SK-N-SH (cell line): ENCODE data around the gene KCNK5. TPM values are rescaled to one million over a fixed set of nuclear protein-coding genes. Genes with fewer than 3 reads are reported as not detected.

Experiments
- CTCF ChIA-PET: fragments of 300-600, 350-600 bp; formaldehyde crosslinking; extraction: SDS; loops from one replicate; lab custom pipeline; 2021; lab: Yijun Ruan, JAX
- POLR2A ChIA-PET: fragments of 350-600 bp; sonication (Branson Sonifier 250); formaldehyde crosslinking; extraction: SDS; loops from one replicate; lab custom pipeline; 2020; ENCODE audit warnings: antibody characterized with exemption, inconsistent platforms; lab: Yijun Ruan, JAX
- DNase-seq: peaks from one replicate; pipeline ENCODE4 v3.0.0; 2012
- H2AFZ ChIP-seq: fragments of 200-600 bp; sonication (generic); 2 replicates; pipeline ENCODE4 v1.8.1; 2016; ENCODE audit warnings: antibody characterized with exemption, mild to moderate bottlenecking, low read depth
- H3F3A ChIP-seq: fragments of 200-600 bp; sonication (generic); replicated peaks from 2 replicates; pipeline ENCODE3; 2016; ENCODE audit warnings: antibody characterized with exemption, mild to moderate bottlenecking; ENCODE audit not compliant: insufficient read depth
- H3K27ac ChIP-seq, 2 experiments: fragments of 200-500 bp in 1 of 2; fragments of 200-600 bp in 1 of 2; sonication (Bioruptor generic) in 1 of 2; sonication (generic), shearing (Covaris generic) in 1 of 2; 2 replicates each; pipeline versions ENCODE4 v1.5.1 to v1.6.1; 2014 to 2016; ENCODE audit warnings: low read depth in 2 of 2, inconsistent platforms in 1 of 2, low read length in 1 of 2, mild to moderate bottlenecking in 1 of 2, mixed read lengths in 1 of 2
- H3K27me3 ChIP-seq: fragments of 200-600 bp; sonication (generic), shearing (Covaris generic); 2 replicates; pipeline ENCODE4 v1.6.1; 2016; ENCODE audit warnings: mixed run types; ENCODE audit not compliant: insufficient read depth
- H3K36me3 ChIP-seq, 2 experiments: fragments of 200-500 bp in 1 of 2; fragments of 200-600 bp in 1 of 2; sonication (Bioruptor generic) in 1 of 2; sonication (generic) in 1 of 2; replicated peaks in 1 of 2; 2 replicates each; pipeline versions ENCODE3 to v1.5.1; 2014 to 2016; ENCODE audit warnings: low read length in 1 of 2, mild to moderate bottlenecking in 1 of 2; ENCODE audit not compliant: insufficient read depth in 2 of 2, control insufficient read depth in 1 of 2
- H3K4me1 ChIP-seq, 2 experiments: fragments of 200-500 bp in 1 of 2; fragments of 200-600 bp in 1 of 2; sonication (Bioruptor generic) in 1 of 2; sonication (generic), shearing (Covaris generic) in 1 of 2; 2 replicates each; pipeline versions ENCODE4 v1.5.1 to v1.6.1; 2014 to 2016; ENCODE audit warnings: low read depth in 1 of 2, low read length in 1 of 2, mixed run types in 1 of 2; ENCODE audit not compliant: insufficient read depth in 2 of 2, control insufficient read depth in 1 of 2
- H3K4me2 ChIP-seq: fragments of 200-600 bp; sonication (generic), shearing (Covaris generic); 2 replicates; pipeline ENCODE4 v1.6.1; 2017; ENCODE audit warnings: mixed run types
- H3K4me3 ChIP-seq, 2 experiments: fragments of 200-500 bp in 1 of 2; fragments of 200-600 bp in 1 of 2; sonication (Bioruptor generic) in 1 of 2; sonication (generic), shearing (Covaris generic) in 1 of 2; 2 replicates each; pipeline versions ENCODE4 v1.5.1 to v1.8.1; 2014 to 2016; ENCODE audit warnings: low read depth in 2 of 2, inconsistent platforms in 1 of 2, low read length in 1 of 2, mild to moderate bottlenecking in 1 of 2, mixed read lengths in 1 of 2, moderate library complexity in 1 of 2
- H3K79me2 ChIP-seq: fragments of 200-600 bp; sonication (generic); 2 replicates; pipeline ENCODE4 v1.8.1; 2017; ENCODE audit warnings: mild to moderate bottlenecking; ENCODE audit not compliant: insufficient read depth
- H3K9ac ChIP-seq: fragments of 200-600 bp; sonication (generic); 2 replicates; pipeline ENCODE4 v1.6.1; 2017; ENCODE audit warnings: mixed run types
- H3K9me2 ChIP-seq: fragments of 200-600 bp; sonication (generic); 2 replicates; pipeline ENCODE4 v1.6.1; 2017; ENCODE audit warnings: mixed run types
- H3K9me3 ChIP-seq: fragments of 200-600 bp; sonication (generic); 2 replicates; pipeline ENCODE4 v1.6.1; 2017; ENCODE audit warnings: mixed run types, mild to moderate bottlenecking, moderate library complexity
- H4K20me1 ChIP-seq: fragments of 200-600 bp; sonication (generic); 2 replicates; pipeline ENCODE4 v1.6.1; 2017; ENCODE audit warnings: mild to moderate bottlenecking, mixed run types; ENCODE audit not compliant: insufficient read depth
- CHD2 ChIP-seq: fragments of 150-350 bp; IDR thresholded peaks from 2 replicates; pipeline ENCODE4 v1.6.1; 2018; ENCODE audit warnings: low read length; ENCODE audit not compliant: partially characterized antibody
- EP300 ChIP-seq, 2 experiments: IDR thresholded peaks; 2 replicates each; pipeline versions ENCODE4 v1.4.0 to v1.6.1; 2012; ENCODE audit warnings: borderline replicate concordance in 1 of 2, low read depth in 1 of 2, low read length in 1 of 2
- EZH2phosphoT487 ChIP-seq: fragments of 200-600 bp; sonication (generic); IDR thresholded peaks from 2 replicates; pipeline ENCODE4 v1.6.1; 2017; ENCODE audit warnings: low read depth, mixed run types, mild to moderate bottlenecking, antibody characterized with exemption, moderate library complexity, borderline replicate concordance
- FOXM1 ChIP-seq: IDR thresholded peaks from 2 replicates; pipeline ENCODE4 v1.4.0; 2012; ENCODE audit warnings: low read depth, mild to moderate bottlenecking
- MAX ChIP-seq: IDR thresholded peaks from 2 replicates; pipeline ENCODE4 v1.4.0; 2012; ENCODE audit warnings: low read depth
- MEF2A ChIP-seq: IDR thresholded peaks from 2 replicates; pipeline ENCODE4 v1.4.0; 2012; ENCODE audit warnings: low read depth, borderline replicate concordance
- NFIC ChIP-seq: IDR thresholded peaks from 2 replicates; pipeline ENCODE4 v1.4.0; 2012; ENCODE audit warnings: borderline replicate concordance
- PBX3 ChIP-seq: IDR thresholded peaks from 2 replicates; pipeline ENCODE4; 2012
- RAD21 ChIP-seq: IDR thresholded peaks from 2 replicates; pipeline ENCODE4 v1.6.1; 2012; ENCODE audit warnings: mild to moderate bottlenecking, low read length
- RXRA ChIP-seq: IDR thresholded peaks from 2 replicates; pipeline ENCODE4 v1.4.0; 2012; ENCODE audit warnings: low read depth, mild to moderate bottlenecking, borderline replicate concordance
- TCF12 ChIP-seq: IDR thresholded peaks from 2 replicates; pipeline ENCODE4 v1.4.0; 2012
- TEAD4 ChIP-seq: IDR thresholded peaks from 2 replicates; pipeline ENCODE4 v1.4.0; 2012; ENCODE audit warnings: mild to moderate bottlenecking, borderline replicate concordance; ENCODE audit not compliant: insufficient read depth
- USF1 ChIP-seq: IDR thresholded peaks from 2 replicates; pipeline ENCODE4 v1.4.0; 2012; ENCODE audit warnings: low read depth, borderline replicate concordance
- WGBS: methylation state at CpG from one replicate; pipeline ENCODE4 v1.1.6; 2017; ENCODE audit warnings: low lambda C conversion rate; 5-methylcytosine and 5-hydroxymethylcytosine counted together
- polyA plus RNA-seq, 3 experiments: library from polyadenylated mRNA; depleted of rRNA; stranded (reverse); fragments of >200 nt; gene quantifications; 2 replicates each; pipeline ENCODE4 v1.2.3, GENCODE V29; 2012
- TF ChIP-seq, protein P1 (sequence below): fragments of 150-350 bp; IDR thresholded peaks from 2 replicates; pipeline ENCODE4 v1.6.1; 2017; ENCODE audit warnings: antibody characterized with exemption, low read length, low read depth, borderline replicate concordance

The KCNK5 gene
- polyA plus RNA-seq, 1 of the 3 experiments (the other 2 are of a cell fraction): not detected

GRCh38 chr6:39260953-39261352 is 31.7 kb upstream of the KCNK5 start:
- Histone ChIP-seq H3K4me2 (no peak overlapping the region), H3K27me3 (no peaks in the 10 kb centered on the region)
- TF ChIP-seq RAD21 (no peak), MAX (no peak), TCF12 (no peak), PBX3 (no peak), EZH2phosphoT487 (no peak)
- TF ChIP-seq, all 33 proteins: peak for 0
- Histone ChIP-seq H3K9ac (no peak overlapping the region), H3K4me3 (no peak overlapping the region), H3K9me3 (no peaks in the 10 kb centered on the region), H3K79me2 (no peaks in the 10 kb centered on the region), H3K27ac (no peak overlapping the region), H3F3A (no peaks in the 10 kb centered on the region), H3K4me1 (no peaks in the 10 kb centered on the region), H4K20me1 (no peaks in the 10 kb centered on the region), H3K9me2 (no peaks in the 10 kb centered on the region), H3K36me3 (no peaks in the 10 kb centered on the region), H2AFZ (no peak overlapping the region)
- POLR2A ChIA-PET: no interaction called here
- DNase-seq: no peak
- CTCF ChIA-PET: interaction anchor here (1.1 to 1.5 kb wide), 2 partner anchors 42 to 48 kb away, joined by 3 to 4 read pairs; no protein-coding TSS in a partner anchor
- WGBS: 3% methylated on average over 2 of the region's 2 CpGs

GRCh38 chr6:39260456-39260855 is 31.2 kb upstream of the KCNK5 start:
- H3K4me1 ChIP-seq: no peaks in the 10 kb centered on the region
- no peaks in the 10 kb centered on the region for H3K9me3 ChIP-seq
- 37% methylated on average over 2 of the region's 2 CpGs for WGBS
- no peak overlapping the region for H2AFZ ChIP-seq
- H3K36me3 ChIP-seq: no peaks in the 10 kb centered on the region
- no peak for DNase-seq
- no peaks in the 10 kb centered on the region for H3K27me3 ChIP-seq
- H3K4me2 ChIP-seq: no peak overlapping the region
- H3K9ac ChIP-seq: no peak overlapping the region
- TF ChIP-seq PBX3 (no peak), RXRA (no peak), MAX (no peak), NFIC (no peak), CHD2 (no peak), EP300 (IDR thresholded peaks at IDR 0.05; ENCODE audit: borderline replicate concordance in 1 of 2, low read depth in 1 of 2, low read length in 1 of 2) (no peak), USF1 (no peak), MEF2A (no peak), TEAD4 (no peak), FOXM1 (no peak)
- TF ChIP-seq, protein P1, sequence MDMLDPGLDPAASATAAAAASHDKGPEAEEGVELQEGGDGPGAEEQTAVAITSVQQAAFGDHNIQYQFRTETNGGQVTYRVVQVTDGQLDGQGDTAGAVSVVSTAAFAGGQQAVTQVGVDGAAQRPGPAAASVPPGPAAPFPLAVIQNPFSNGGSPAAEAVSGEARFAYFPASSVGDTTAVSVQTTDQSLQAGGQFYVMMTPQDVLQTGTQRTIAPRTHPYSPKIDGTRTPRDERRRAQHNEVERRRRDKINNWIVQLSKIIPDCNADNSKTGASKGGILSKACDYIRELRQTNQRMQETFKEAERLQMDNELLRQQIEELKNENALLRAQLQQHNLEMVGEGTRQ: no peak
- no peaks in the 10 kb centered on the region for H3F3A ChIP-seq
- no peak overlapping the region for H3K27ac ChIP-seq
- H3K4me3 ChIP-seq: no peak overlapping the region
- ChIA-PET POLR2A (no interaction called here), CTCF (interaction anchor here (1.1 to 1.5 kb wide), 2 partner anchors 43 to 49 kb away, joined by 3 to 4 read pairs; no protein-coding TSS in a partner anchor)
- H3K79me2 ChIP-seq: no peaks in the 10 kb centered on the region
- H3K9me2 ChIP-seq: no peaks in the 10 kb centered on the region
- H4K20me1 ChIP-seq: no peaks in the 10 kb centered on the region
